Stomach (tissue), 9 donors: ENCODE data around the gene SIGLEC1. TPM values are rescaled to one million over a fixed set of nuclear protein-coding genes. Genes with fewer than 3 reads are reported as not detected.

Experiments used
- DNase-seq, 2 donors: peaks; one replicate each; pipeline versions ENCODE4 v3.0.0 to v3.0.0-alpha.2; 2013 to 2019
- H3K27ac ChIP-seq, 5 donors: fragments of 200-600 bp in 4 of 5; sonication (generic) in 4 of 5; one replicate each; pipeline ENCODE4 v1.5.1; 2013 to 2019; ENCODE audit warnings: mild to moderate bottlenecking in 1 of 5, moderate library complexity in 1 of 5
- H3K27me3 ChIP-seq, 3 donors: fragments of 200-600 bp; sonication (generic); one replicate each; pipeline ENCODE4 v1.5.1; 2017 to 2019; ENCODE audit warnings: mixed run types in 1 of 3
- H3K36me3 ChIP-seq, 4 donors: fragments of 200-600 bp; sonication (generic); 1 replicate in 3 of 4; 2 replicates in 1 of 4; pipeline ENCODE4 v1.5.1; 2016 to 2019
- H3K4me1 ChIP-seq, 4 donors: fragments of 200-600 bp; sonication (generic); one replicate each; pipeline ENCODE4 v1.5.1; 2016 to 2019
- H3K4me3 ChIP-seq, 4 donors: fragments of 200-600 bp; sonication (generic) in 3 of 4; one replicate each; pipeline ENCODE4 v1.5.1; 2016 to 2019; ENCODE audit warnings: mild to moderate bottlenecking in 1 of 4
- H3K9me3 ChIP-seq, 4 donors: fragments of 200-600 bp; sonication (generic); one replicate each; pipeline ENCODE4 v1.5.1; 2016 to 2019
- EP300 ChIP-seq: sonication (generic); formaldehyde crosslinking; IDR thresholded peaks from one replicate; pipeline ENCODE4 v1.6.1; 2017; ENCODE audit warnings: antibody characterized with exemption
- POLR2A ChIP-seq, 4 donors: fragments of 450-650 bp; IDR thresholded peaks; one replicate each; pipeline ENCODE4 v1.6.1; 2016; ENCODE audit warnings: antibody characterized with exemption in 4 of 4, control low read depth in 2 of 4, mild to moderate bottlenecking in 1 of 4, moderate library complexity in 1 of 4
- POLR2AphosphoS5 ChIP-seq, 3 donors: sonication (generic); formaldehyde crosslinking; IDR thresholded peaks; one replicate each; pipeline ENCODE4 v1.6.1; 2016; ENCODE audit warnings: antibody characterized with exemption in 3 of 3
- WGBS, 5 donors: extraction: QIAGEN DNeasy Blood & Tissue Kit in 3 of 5; methylation state at CpG; one replicate each; pipeline versions ENCODE4 v1.1.5 to v1.1.7; 2013 to 2018; 5-methylcytosine and 5-hydroxymethylcytosine counted together
- intact Hi-C: fragments of 100-400 bp; cut with DNase I; formaldehyde crosslinking; loops from one replicate; pipeline ENCODE4 v1.15.1; 2023; ENCODE audit warnings: low total_unique reads
- polyA plus RNA-seq, 3 donors: library from polyadenylated mRNA; stranded (reverse); fragments of 200-250 nt; gene quantifications; one replicate each; pipeline ENCODE4 v1.2.3, GENCODE V29; 2013
- total RNA-seq, 5 donors: library from RNA; depleted of rRNA; stranded (reverse); fragments of >200 nt; gene quantifications; one replicate each; pipeline versions ENCODE4 v1.1.0 to v1.2.3, GENCODE V29; 2014 to 2016
- TF ChIP-seq, protein P1 (sequence below), 7 experiments: fragments of 450-650 bp in 4 of 7; fragments of 200-600 bp in 3 of 7; sonication (generic) in 3 of 7; IDR thresholded peaks; one replicate each; pipeline ENCODE4 v1.5.1; 2016 to 2019; ENCODE audit warnings: antibody characterized with exemption in 7 of 7, control low read depth in 2 of 7, mild to moderate bottlenecking in 1 of 7
- donor health status: healthy with polysubstance abuse.
- donor health status: Bipolar disorder and iron deficiency.
- donor health status: healthy.

SIGLEC1 gene
- total and polyA plus RNA-seq, 8 donors: 1.4 to 22.2 (median 1.8) TPM

DNA sequence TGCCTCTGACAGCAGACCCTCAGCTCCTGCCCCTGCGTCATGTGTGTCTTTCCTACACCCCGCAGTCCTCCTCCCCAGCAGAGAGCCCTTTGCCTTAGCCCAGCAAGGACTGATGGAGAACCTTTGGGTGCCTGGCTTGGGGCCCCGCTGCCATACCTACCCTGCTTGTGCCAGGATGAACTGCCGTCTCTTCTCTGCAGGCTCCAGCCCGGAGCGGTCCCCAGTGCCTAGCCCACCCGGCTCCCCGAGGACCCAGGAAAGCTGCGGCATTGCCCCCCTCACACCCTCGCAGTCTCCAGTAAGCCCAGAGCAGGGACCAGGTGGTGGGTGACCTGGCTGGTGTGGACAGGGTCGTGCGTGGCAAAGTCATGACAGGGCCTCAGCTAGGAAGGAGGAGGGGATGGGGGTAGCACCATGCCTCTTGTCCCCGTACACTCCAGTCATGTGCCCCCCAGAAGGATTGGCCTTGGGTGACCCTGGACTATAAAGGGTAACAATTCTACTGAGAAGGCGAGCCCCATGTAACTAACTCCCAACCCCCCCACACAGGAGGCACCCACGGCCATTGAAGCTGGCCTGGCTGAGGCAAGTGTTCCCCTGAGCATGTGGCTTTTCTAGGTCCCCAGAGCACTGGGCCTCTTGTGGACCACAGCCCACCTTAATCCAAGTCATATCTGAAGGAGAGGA is 28.4 kb upstream of the SIGLEC1 start:
- H3K4me1 ChIP-seq: peaks cover 4 to 12% (median 10%) of the 10 kb centered on the region in 4 donors
- no peak for TF ChIP-seq POLR2AphosphoS5 (IDR thresholded peaks at IDR 0.05)
- no peak for TF ChIP-seq POLR2A (IDR thresholded peaks at IDR 0.05)
- TF ChIP-seq, protein P1, sequence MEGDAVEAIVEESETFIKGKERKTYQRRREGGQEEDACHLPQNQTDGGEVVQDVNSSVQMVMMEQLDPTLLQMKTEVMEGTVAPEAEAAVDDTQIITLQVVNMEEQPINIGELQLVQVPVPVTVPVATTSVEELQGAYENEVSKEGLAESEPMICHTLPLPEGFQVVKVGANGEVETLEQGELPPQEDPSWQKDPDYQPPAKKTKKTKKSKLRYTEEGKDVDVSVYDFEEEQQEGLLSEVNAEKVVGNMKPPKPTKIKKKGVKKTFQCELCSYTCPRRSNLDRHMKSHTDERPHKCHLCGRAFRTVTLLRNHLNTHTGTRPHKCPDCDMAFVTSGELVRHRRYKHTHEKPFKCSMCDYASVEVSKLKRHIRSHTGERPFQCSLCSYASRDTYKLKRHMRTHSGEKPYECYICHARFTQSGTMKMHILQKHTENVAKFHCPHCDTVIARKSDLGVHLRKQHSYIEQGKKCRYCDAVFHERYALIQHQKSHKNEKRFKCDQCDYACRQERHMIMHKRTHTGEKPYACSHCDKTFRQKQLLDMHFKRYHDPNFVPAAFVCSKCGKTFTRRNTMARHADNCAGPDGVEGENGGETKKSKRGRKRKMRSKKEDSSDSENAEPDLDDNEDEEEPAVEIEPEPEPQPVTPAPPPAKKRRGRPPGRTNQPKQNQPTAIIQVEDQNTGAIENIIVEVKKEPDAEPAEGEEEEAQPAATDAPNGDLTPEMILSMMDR (IDR thresholded peaks at IDR 0.05): no peak
- no peak for TF ChIP-seq EP300
- intact Hi-C loops: no loop called here
- peaks cover 0 to 2% (median 0%) of the 10 kb centered on the region in 4 donors for H3K36me3 ChIP-seq
- 88 to 95% (median 91%) methylated on average over 9 to 15 of the region's 15 CpGs for WGBS, 5 donors
- H3K27ac ChIP-seq: peak overlapping the region in 1 of 5 donors; percentile 55
- H3K27me3 ChIP-seq: peaks cover 0 to 17% (median 0%) of the 10 kb centered on the region in 3 donors
- no peaks in the 10 kb centered on the region for H3K9me3 ChIP-seq
- H3K4me3 ChIP-seq: no peak overlapping the region
- DNase-seq: peak in 1 of 2 donors; percentile 5

DNA sequence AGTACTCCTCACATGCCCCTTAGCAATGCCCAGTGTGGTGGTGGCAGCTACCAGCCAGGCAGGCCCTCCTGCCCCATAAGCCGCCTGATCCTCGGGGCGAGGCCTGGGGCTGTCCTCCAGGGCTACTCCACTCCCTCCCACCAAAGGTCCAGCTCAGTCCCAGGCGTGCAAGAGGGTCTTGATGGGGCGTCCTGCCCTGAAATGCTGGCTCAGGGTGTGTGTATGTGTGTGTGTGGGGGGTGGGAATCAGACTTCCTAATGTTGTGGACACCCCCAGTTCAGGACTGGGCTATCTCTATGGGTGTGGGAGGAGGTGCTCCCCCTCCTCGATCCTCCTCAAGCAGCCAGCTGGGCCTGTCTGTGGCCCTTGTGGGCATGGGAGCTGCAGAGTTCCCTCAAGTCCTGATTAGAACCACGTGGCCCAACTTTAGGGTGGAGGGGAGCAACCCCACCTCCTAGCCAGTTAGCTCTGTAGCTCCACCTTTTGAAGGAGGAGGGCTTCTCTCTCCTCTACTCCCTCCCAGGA is 27.6 kb upstream of the SIGLEC1 start:
- Histone ChIP-seq H3K4me1 (peaks cover 3 to 7% (median 6%) of the 10 kb centered on the region in 4 donors), H3K4me3 (no peak overlapping the region), H3K27me3 (peaks cover 0 to 10% (median 0%) of the 10 kb centered on the region in 3 donors), H3K27ac (peak overlapping the region in 4 of 5 donors; percentile 35 to 55 (median 48)), H3K36me3 (no peaks in the 10 kb centered on the region), H3K9me3 (no peaks in the 10 kb centered on the region)
- intact Hi-C loops: no loop called here
- TF ChIP-seq, protein P1 (IDR thresholded peaks at IDR 0.05): no peak
- no peak for TF ChIP-seq POLR2A (IDR thresholded peaks at IDR 0.05)
- no peak for TF ChIP-seq POLR2AphosphoS5 (IDR thresholded peaks at IDR 0.05)
- no peak for TF ChIP-seq EP300
- WGBS, 5 donors: 61 to 76% (median 70%) methylated on average over 6 to 7 of the region's 7 CpGs
- DNase-seq: peak in 1 of 2 donors; percentile 4

- Histone ChIP-seq H3K4me1 (peaks cover 0 to 3% (median under 1%) of the 10 kb centered on the region in 4 donors), H3K36me3 (no peaks in the 10 kb centered on the region), H3K9me3 (no peaks in the 10 kb centered on the region), H3K27me3 (peaks cover 0 to 9% (median 0%) of the 10 kb centered on the region in 3 donors), H3K4me3 (no peak overlapping the region), H3K27ac (peak overlapping the region in 4 of 5 donors; percentile 35 to 55 (median 48))
- DNase-seq: peak in 1 of 2 donors; percentile 43
- TF ChIP-seq, protein P1 (IDR thresholded peaks at IDR 0.05): no peak
- TF ChIP-seq POLR2AphosphoS5 (IDR thresholded peaks at IDR 0.05): no peak
- no peak for TF ChIP-seq EP300
- TF ChIP-seq POLR2A (IDR thresholded peaks at IDR 0.05): no peak
- 78 to 86% (median 81%) methylated on average over 15 to 19 of the region's 19 CpGs for WGBS, 5 donors
- intact Hi-C loops: no loop called here
Measured at GRCh38 chr20:3739054-3739925, 26.9 kb upstream of the SIGLEC1 start.
